AG04449 (cell line): ENCODE data around the gene CMC1.
A peak's percentile ranks its signal among the peaks of the same experiment; 100 is the strongest.

Experiments used
- CTCF ChIA-PET: fragments of 350-600 bp; formaldehyde crosslinking; extraction: SDS; loops from one replicate; lab custom pipeline; 2021; ENCODE audit warnings: antibody characterized with exemption; lab: Yijun Ruan, JAX
- POLR2A ChIA-PET: fragments of 400-600, 350-600 bp; formaldehyde crosslinking; extraction: SDS; loops from one replicate; lab custom pipeline; 2020; ENCODE audit warnings: antibody characterized with exemption, inconsistent platforms; lab: Yijun Ruan, JAX
- DNase-seq: peaks from one replicate; pipeline ENCODE4 v3.0.0-alpha.2; 2010; ENCODE audit warnings: low read depth, low spot score
- H3K4me3 ChIP-seq: 2 replicates; pipeline ENCODE4 v1.5.1; 2011; ENCODE audit warnings: low read depth, mild to moderate bottlenecking, control low read depth, low read length
- CTCF ChIP-seq: IDR thresholded peaks from one replicate; pipeline ENCODE4 v1.5.1; 2011; ENCODE audit warnings: mild to moderate bottlenecking, moderate library complexity, low read length, control low read depth, inconsistent platforms; ENCODE audit not compliant: insufficient read depth; ENCODE audit errors: missing control alignments

Gene CMC1

DNA sequence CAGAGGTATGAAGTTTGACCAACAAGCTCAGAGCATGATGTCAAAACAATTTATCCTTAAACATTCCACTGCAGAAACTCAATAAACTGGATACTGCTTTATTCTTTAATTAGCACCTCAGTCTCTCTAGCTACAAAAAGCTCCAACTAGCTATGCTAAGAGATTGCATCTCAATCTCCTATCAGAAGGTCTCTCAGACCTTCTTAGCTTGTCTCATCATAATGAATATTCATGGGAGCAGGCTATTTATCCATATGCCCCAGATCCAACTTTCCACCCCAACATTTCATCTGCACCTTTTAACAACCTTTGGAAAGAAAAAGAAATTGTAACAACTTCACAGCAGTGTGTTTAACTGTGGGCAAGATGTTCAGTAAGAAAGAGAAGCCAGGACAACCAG, 95.8 kb downstream of the CMC1 start:
- CTCF ChIA-PET, result interaction anchor here (1.5 to 4.4 kb wide), 4 partner anchors 10 to 625 kb away, joined by 6 to 32 read pairs (median 14); no protein-coding TSS in a partner anchor
- no peak overlapping the region for H3K4me3 ChIP-seq
- POLR2A ChIA-PET, result interaction anchor here (0.6 kb wide), 1 partner anchor 11 kb away, joined by 3 read pairs; the partner anchor contains the start of genes AZI2 and ZCWPW2
- no peak for TF ChIP-seq CTCF
- DNase-seq, result no peak

- no peak overlapping the region for H3K4me3 ChIP-seq
- TF ChIP-seq CTCF, result no peak
- DNase-seq, result no peak
- ChIA-PET CTCF (interaction anchor here (1.1 to 2.7 kb wide), 3 partner anchors 9 to 631 kb away, joined by 3 to 9 read pairs (median 5); no protein-coding TSS in a partner anchor), POLR2A (no interaction called here)
Measured at GRCh38 chr3:28343144-28343543, 101.7 kb downstream of the CMC1 start.

GRCh38 chr3:28345690-28346089, 104.3 kb downstream of the CMC1 start:
- no peak for TF ChIP-seq CTCF
- DNase-seq, result no peak
- H3K4me3 ChIP-seq, result no peak overlapping the region
- POLR2A ChIA-PET, result no interaction called here
- CTCF ChIA-PET, result no interaction called here

- peak overlapping the region; percentile 92 for H3K4me3 ChIP-seq
- POLR2A ChIA-PET, result interaction anchor here (1.0 to 1.2 kb wide), 2 partner anchors 8 to 10 kb away, joined by 3 read pairs; no protein-coding TSS in a partner anchor
- no peak for DNase-seq
- CTCF ChIA-PET, result interaction anchor here (1.2 kb wide), 1 partner anchor 11 kb away, joined by 3 read pairs; no protein-coding TSS in a partner anchor
- TF ChIP-seq CTCF, result no peak
Measured at GRCh38 chr3:28347374-28348264, 106.2 kb downstream of the CMC1 start.

- ChIA-PET POLR2A (interaction anchor here (0.6 to 1.2 kb wide), 4 partner anchors 9 to 1022 kb away, joined by 3 read pairs; no protein-coding TSS in a partner anchor), CTCF (interaction anchor here (1.2 kb wide), 2 partner anchors 12 to 27 kb away, joined by 3 to 4 read pairs; no protein-coding TSS in a partner anchor)
- peak; percentile 60 for DNase-seq
Measured at GRCh38 chr3:28348265-28348628, 106.8 kb downstream of the CMC1 start.

More at GRCh38 chr3:28348265-28348628, 106.8 kb downstream of the CMC1 start:
- TF ChIP-seq CTCF, result no peak
- peak overlapping the region; percentile 92 for H3K4me3 ChIP-seq
